ENCODE data around the gene FGF18. TPM values are rescaled to one million over a fixed set of nuclear protein-coding genes. Genes with fewer than 3 reads are reported as not detected.

Gene FGF18
- total and polyA plus RNA-seq, 7 donors: 0.14 to 0.66 (median 0.28) TPM

GRCh38 chr5:171416160-171417049 is 3.0 kb upstream of the FGF18 start:
- TF ChIP-seq, protein P1, sequence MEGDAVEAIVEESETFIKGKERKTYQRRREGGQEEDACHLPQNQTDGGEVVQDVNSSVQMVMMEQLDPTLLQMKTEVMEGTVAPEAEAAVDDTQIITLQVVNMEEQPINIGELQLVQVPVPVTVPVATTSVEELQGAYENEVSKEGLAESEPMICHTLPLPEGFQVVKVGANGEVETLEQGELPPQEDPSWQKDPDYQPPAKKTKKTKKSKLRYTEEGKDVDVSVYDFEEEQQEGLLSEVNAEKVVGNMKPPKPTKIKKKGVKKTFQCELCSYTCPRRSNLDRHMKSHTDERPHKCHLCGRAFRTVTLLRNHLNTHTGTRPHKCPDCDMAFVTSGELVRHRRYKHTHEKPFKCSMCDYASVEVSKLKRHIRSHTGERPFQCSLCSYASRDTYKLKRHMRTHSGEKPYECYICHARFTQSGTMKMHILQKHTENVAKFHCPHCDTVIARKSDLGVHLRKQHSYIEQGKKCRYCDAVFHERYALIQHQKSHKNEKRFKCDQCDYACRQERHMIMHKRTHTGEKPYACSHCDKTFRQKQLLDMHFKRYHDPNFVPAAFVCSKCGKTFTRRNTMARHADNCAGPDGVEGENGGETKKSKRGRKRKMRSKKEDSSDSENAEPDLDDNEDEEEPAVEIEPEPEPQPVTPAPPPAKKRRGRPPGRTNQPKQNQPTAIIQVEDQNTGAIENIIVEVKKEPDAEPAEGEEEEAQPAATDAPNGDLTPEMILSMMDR (IDR thresholded peaks at IDR 0.05): no peak
- peaks cover 19% of the 10 kb centered on the region for H3K4me1 ChIP-seq
- no peak overlapping the region for H3K4me3 ChIP-seq
- peaks cover 0 to 19% (median 0%) of the 10 kb centered on the region in 3 donors for H3K27me3 ChIP-seq (ENCODE audit: insufficient read depth in 3 of 3, low read length in 2 of 3)
- 87 to 88% (median 87%) methylated on average over 11 of the region's 11 CpGs for WGBS, 3 donors
- H3K36me3 ChIP-seq (ENCODE audit: insufficient read depth in 1 of 2, low read depth in 1 of 2): peaks cover 9 to 25% of the 10 kb centered on the region in 2 donors
- H3K27ac ChIP-seq: no peak overlapping the region
- intact Hi-C loops (cut with DNase I): no loop called here
- no peak for ATAC-seq
- DNase-seq: no peak
- no peaks in the 10 kb centered on the region for H3K9me3 ChIP-seq

GRCh38 chr5:171418316-171418981 is 998 bp upstream of the FGF18 start:
- TF ChIP-seq, protein P1 (IDR thresholded peaks at IDR 0.05): peak; percentile 93
- H3K4me3 ChIP-seq: peak overlapping the region; percentile 62
- 14 to 15% (median 14%) methylated on average over 25 to 26 of the region's 26 CpGs for WGBS, 3 donors
- DNase-seq (peak; percentile 82 to 89), ATAC-seq (peak; percentile 86 to 91 (median 86))
- H3K27me3 ChIP-seq (ENCODE audit: insufficient read depth in 3 of 3, low read length in 2 of 3): peaks cover 0 to 19% (median 0%) of the 10 kb centered on the region in 3 donors
- intact Hi-C loops (cut with DNase I): loop anchor here (1.0 to 2.0 kb wide), 2 partner anchors 488 to 489 kb away; no protein-coding TSS in a partner anchor
- no peak overlapping the region for H3K27ac ChIP-seq
- H3K36me3 ChIP-seq (ENCODE audit: insufficient read depth in 1 of 2, low read depth in 1 of 2): peaks cover under 1 to 5% of the 10 kb centered on the region in 2 donors
- H3K4me1 ChIP-seq: peaks cover 19% of the 10 kb centered on the region
- no peaks in the 10 kb centered on the region for H3K9me3 ChIP-seq

DNA sequence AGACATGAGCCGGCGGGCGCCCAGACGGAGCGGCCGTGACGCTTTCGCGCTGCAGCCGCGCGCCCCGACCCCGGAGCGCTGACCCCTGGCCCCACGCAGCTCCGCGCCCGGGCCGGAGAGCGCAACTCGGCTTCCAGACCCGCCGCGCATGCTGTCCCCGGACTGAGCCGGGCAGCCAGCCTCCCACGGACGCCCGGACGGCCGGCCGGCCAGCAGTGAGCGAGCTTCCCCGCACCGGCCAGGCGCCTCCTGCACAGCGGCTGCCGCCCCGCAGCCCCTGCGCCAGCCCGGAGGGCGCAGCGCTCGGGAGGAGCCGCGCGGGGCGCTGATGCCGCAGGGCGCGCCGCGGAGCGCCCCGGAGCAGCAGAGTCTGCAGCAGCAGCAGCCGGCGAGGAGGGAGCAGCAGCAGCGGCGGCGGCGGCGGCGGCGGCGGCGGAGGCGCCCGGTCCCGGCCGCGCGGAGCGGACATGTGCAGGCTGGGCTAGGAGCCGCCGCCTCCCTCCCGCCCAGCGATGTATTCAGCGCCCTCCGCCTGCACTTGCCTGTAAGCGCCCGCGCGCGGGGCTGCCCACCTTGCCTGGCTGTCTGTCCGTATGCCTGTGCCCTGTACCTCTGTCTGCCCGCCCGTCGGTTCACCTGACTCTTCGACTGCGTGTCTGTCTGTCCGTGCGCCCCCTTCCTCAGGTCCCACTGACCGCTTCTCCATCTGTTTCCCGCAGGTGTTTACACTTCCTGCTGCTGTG is 412 bp downstream of the FGF18 start:
- TF ChIP-seq, protein P1 (IDR thresholded peaks at IDR 0.05): no peak
- H3K27me3 ChIP-seq (ENCODE audit: insufficient read depth in 3 of 3, low read length in 2 of 3): peaks cover 0 to 19% (median 0%) of the 10 kb centered on the region in 3 donors
- intact Hi-C loops (cut with DNase I): loop anchor here (2.0 to 10.0 kb wide), 4 partner anchors 437 to 625 kb away; no protein-coding TSS in a partner anchor
- DNase-seq: no peak
- H3K27ac ChIP-seq: no peak overlapping the region
- no peaks in the 10 kb centered on the region for H3K36me3 ChIP-seq (ENCODE audit: insufficient read depth in 1 of 2, low read depth in 1 of 2)
- no peaks in the 10 kb centered on the region for H3K9me3 ChIP-seq
- H3K4me3 ChIP-seq: peak overlapping the region; percentile 62
- H3K4me1 ChIP-seq: peaks cover 19% of the 10 kb centered on the region
- 1% methylated on average over 32 to 95 of the region's 95 CpGs for WGBS, 3 donors
- ATAC-seq: peak; percentile 12 to 48 (median 24)

GRCh38 chr5:171420431-171421241 is 1.2 kb downstream of the FGF18 start:
- Histone ChIP-seq H3K9me3 (no peaks in the 10 kb centered on the region), H3K4me3 (peak overlapping the region; percentile 62), H3K27me3 (ENCODE audit: insufficient read depth in 3 of 3, low read length in 2 of 3) (peaks cover 0 to 19% (median 0%) of the 10 kb centered on the region in 3 donors), H3K27ac (no peak overlapping the region), H3K36me3 (ENCODE audit: insufficient read depth in 1 of 2, low read depth in 1 of 2) (no peaks in the 10 kb centered on the region), H3K4me1 (peaks cover 19% of the 10 kb centered on the region)
- ATAC-seq (peak; percentile 45 to 70 (median 68)), DNase-seq (peak; percentile 90 to 91)
- TF ChIP-seq, protein P1 (IDR thresholded peaks at IDR 0.05): no peak
- intact Hi-C loops (cut with DNase I): loop anchor here (5.0 to 10.0 kb wide), 3 partner anchors 437 to 624 kb away; no protein-coding TSS in a partner anchor
- 1% methylated on average over 63 to 65 of the region's 65 CpGs for WGBS, 3 donors

Measured in psoas muscle (tissue), 8 donors.